AG04450 (cell line): ENCODE measurements around the gene AATF. TPM values are rescaled to one million over a fixed set of nuclear protein-coding genes. Genes with fewer than 3 reads are reported as not detected.

Source experiments
- CTCF ChIA-PET: fragments of 300-600, 350-600 bp; formaldehyde crosslinking; extraction: SDS; loops from one replicate; lab custom pipeline; 2022; ENCODE audit warnings: antibody characterized with exemption, inconsistent platforms; lab: Charles Lee
- POLR2A ChIA-PET: fragments of 350-600 bp; formaldehyde crosslinking; extraction: SDS; loops from one replicate; lab custom pipeline; 2021; ENCODE audit warnings: antibody characterized with exemption, inconsistent platforms; lab: Yijun Ruan, JAX
- DNase-seq: peaks from one replicate; pipeline ENCODE4 v3.0.0-alpha.2; 2011; ENCODE audit warnings: low read depth, low spot score
- H3K27ac ChIP-seq: one replicate; pipeline ENCODE4 v1.5.1; 2012; ENCODE audit warnings: low read depth, low read length, control low read depth
- H3K27me3 ChIP-seq: one replicate; pipeline ENCODE4 v1.6.0; 2012; ENCODE audit warnings: low read length; ENCODE audit not compliant: control insufficient read depth, insufficient read depth
- H3K4me3 ChIP-seq: 2 replicates; pipeline ENCODE4 v1.5.1; 2011; ENCODE audit warnings: mild to moderate bottlenecking, low read depth, low read length, control low read depth
- H3K9me3 ChIP-seq: 2 replicates; pipeline ENCODE4 v1.5.1; 2012; ENCODE audit warnings: low read length; ENCODE audit not compliant: control insufficient read depth, insufficient read depth
- polyA plus RNA-seq: library from polyadenylated mRNA; depleted of rRNA; stranded (reverse); fragments of >200 nt; gene quantifications from 2 replicates; pipeline ENCODE4 v1.2.3, GENCODE V29; 2011
- TF ChIP-seq, protein P1 (sequence below): IDR thresholded peaks from 2 replicates; pipeline ENCODE4 v1.5.1; 2011; ENCODE audit warnings: low read depth, low read length, control low read depth, inconsistent platforms

Gene AATF
- polyA plus RNA-seq, 1 experiment = 16.6 TPM

DNA sequence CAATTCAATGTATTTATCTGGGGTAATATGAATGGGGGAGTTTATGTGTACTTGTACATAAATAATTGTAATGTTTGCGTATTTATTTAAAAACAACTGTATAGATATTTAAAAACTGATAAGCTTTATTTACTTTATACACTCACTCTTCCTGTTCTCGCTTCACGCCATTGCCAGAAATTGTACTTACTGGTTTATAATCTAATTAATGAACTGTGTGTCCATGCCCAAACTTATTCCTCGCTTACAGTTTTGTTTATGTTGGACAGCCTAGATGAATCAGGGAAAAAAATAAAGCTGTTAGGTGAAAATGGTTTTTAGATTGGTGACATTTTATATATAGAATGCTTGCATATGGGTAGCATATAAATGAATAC, 30.8 kb downstream of the AATF start:
- POLR2A ChIA-PET = no interaction called here
- TF ChIP-seq, protein P1, sequence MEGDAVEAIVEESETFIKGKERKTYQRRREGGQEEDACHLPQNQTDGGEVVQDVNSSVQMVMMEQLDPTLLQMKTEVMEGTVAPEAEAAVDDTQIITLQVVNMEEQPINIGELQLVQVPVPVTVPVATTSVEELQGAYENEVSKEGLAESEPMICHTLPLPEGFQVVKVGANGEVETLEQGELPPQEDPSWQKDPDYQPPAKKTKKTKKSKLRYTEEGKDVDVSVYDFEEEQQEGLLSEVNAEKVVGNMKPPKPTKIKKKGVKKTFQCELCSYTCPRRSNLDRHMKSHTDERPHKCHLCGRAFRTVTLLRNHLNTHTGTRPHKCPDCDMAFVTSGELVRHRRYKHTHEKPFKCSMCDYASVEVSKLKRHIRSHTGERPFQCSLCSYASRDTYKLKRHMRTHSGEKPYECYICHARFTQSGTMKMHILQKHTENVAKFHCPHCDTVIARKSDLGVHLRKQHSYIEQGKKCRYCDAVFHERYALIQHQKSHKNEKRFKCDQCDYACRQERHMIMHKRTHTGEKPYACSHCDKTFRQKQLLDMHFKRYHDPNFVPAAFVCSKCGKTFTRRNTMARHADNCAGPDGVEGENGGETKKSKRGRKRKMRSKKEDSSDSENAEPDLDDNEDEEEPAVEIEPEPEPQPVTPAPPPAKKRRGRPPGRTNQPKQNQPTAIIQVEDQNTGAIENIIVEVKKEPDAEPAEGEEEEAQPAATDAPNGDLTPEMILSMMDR = no peak
- H3K9me3 ChIP-seq = no peaks in the 10 kb centered on the region
- no peak overlapping the region for H3K27ac ChIP-seq
- no peak for DNase-seq
- H3K4me3 ChIP-seq = no peak overlapping the region
- no peaks in the 10 kb centered on the region for H3K27me3 ChIP-seq
- CTCF ChIA-PET = interaction anchor here (0.8 to 1.1 kb wide), 2 partner anchors 49 to 377 kb away, joined by 3 to 6 read pairs; no protein-coding TSS in a partner anchor

DNA sequence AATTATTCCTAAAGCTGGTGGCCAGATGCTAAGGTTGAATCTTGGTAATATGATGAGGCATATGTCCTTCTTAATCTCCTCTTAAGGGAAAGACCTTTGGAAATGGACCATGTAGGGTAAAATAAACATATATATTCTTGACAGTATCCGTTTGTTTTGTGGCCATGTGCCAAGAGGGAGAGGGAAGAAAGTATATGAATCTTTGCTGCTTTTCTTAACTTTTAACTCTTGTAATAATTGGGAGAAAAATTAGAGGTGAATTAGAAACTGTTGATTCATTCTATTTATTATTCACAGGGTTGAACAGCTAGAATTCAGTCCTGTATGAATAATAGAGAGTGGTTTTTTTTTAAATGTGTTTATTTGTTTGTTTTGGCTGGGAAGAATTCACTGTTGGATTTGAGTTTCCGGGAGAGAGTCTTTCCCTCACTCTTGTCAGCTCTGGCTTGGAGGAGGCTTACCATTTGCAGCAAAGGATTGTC, 31.6 kb downstream of the AATF start:
- ChIA-PET POLR2A (no interaction called here), CTCF (no interaction called here)
- DNase-seq = peak; percentile 11
- TF ChIP-seq, protein P1 = no peak
- H3K4me3 ChIP-seq = no peak overlapping the region
- no peaks in the 10 kb centered on the region for H3K27me3 ChIP-seq
- H3K9me3 ChIP-seq = no peaks in the 10 kb centered on the region
- H3K27ac ChIP-seq = no peak overlapping the region

DNA sequence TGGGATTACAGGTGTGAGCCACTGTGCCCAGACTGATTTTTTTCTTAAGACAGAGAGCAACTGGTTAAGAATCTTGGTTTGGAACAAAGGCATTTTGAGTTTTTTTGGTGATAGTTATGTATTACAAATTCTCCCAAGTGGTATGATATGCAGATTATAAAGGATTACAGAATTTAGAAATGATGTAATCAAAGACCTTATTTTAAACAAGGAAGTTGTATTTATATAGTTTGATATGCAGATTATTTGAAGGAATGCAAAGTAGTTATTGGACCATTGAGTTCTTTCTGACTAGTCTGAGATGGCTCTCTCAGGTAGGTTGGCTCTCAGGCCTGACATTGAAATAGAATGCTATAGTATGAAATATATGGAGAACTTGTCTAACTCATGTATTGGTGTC, 34.9 kb downstream of the AATF start:
- Histone ChIP-seq H3K4me3 (no peak overlapping the region), H3K27ac (no peak overlapping the region), H3K9me3 (no peaks in the 10 kb centered on the region), H3K27me3 (no peaks in the 10 kb centered on the region)
- TF ChIP-seq, protein P1 = no peak
- no peak for DNase-seq
- POLR2A ChIA-PET = no interaction called here
- CTCF ChIA-PET = no interaction called here

DNA sequence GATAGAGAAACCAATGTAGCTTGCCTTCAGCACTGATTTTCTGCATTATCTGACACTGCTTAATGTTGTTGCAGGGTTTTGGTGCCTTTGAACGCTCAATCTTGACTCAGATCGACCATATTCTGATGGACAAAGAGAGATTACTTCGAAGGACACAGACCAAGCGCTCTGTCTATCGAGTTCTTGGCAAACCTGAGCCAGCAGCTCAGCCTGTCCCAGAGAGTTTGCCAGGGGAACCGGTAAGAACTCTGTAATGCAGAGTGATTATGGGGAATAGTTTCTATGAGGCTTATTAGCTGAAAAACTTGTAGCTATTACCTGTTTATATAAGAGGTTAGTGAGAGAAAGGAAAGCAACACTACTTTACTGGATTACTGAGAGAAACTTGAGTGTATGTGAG, 40.4 kb downstream of the AATF start:
- H3K9me3 ChIP-seq = no peaks in the 10 kb centered on the region
- no peak overlapping the region for H3K27ac ChIP-seq
- no peak overlapping the region for H3K4me3 ChIP-seq
- ChIA-PET CTCF (interaction anchor here (0.8 to 1.3 kb wide), 2 partner anchors 11 to 59 kb away, joined by 4 to 7 read pairs; no protein-coding TSS in a partner anchor), POLR2A (no interaction called here)
- H3K27me3 ChIP-seq = no peaks in the 10 kb centered on the region
- TF ChIP-seq, protein P1 = no peak
- no peak for DNase-seq

DNA sequence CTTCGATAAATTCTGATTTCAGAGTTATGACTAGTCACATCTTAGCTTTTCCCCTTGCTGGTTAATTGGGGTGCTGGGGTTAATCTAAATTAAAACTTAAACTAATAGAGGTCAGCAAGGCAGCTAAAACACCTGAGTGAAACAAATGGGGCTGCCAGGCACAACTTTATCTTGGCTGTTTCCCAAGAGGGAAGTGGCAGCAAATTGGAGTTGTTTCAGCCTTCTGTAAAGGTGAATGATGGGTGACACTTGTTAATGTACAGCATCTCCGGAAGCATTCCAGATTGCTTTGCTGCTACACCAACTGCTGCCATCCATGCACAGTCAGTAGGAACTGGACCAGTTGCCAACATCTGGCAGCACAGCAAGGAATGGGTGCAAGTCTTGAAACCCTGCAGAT, 43.9 kb downstream of the AATF start:
- H3K4me3 ChIP-seq = no peak overlapping the region
- H3K9me3 ChIP-seq = no peaks in the 10 kb centered on the region
- TF ChIP-seq, protein P1 = no peak
- POLR2A ChIA-PET = no interaction called here
- DNase-seq = no peak
- no peak overlapping the region for H3K27ac ChIP-seq
- no peaks in the 10 kb centered on the region for H3K27me3 ChIP-seq
- CTCF ChIA-PET = interaction anchor here (1.0 to 1.8 kb wide), 4 partner anchors 55 to 389 kb away, joined by 3 to 5 read pairs (median 4); no protein-coding TSS in a partner anchor
